ENCODE results near the gene KCTD19.

Gene KCTD19

GRCh38 chr16:67294938-67295361 lies 31.6 kb downstream of the KCTD19 start:
- TF ChIP-seq FOXP2 (optimal IDR thresholded peaks at IDR 0.05; ENCODE audit: borderline replicate concordance, extremely low read depth, extremely low read length, insufficient read depth) (no peak), POLR2AphosphoS5 (IDR thresholded peaks at IDR 0.05; ENCODE audit: low read depth, low read length) (no peak)

GRCh38 chr16:67294171-67294757 lies 32.3 kb downstream of the KCTD19 start:
- TF ChIP-seq SIN3A (IDR thresholded peaks at IDR 0.05; ENCODE audit: borderline replicate concordance, insufficient read depth, low read length) = no peak
- no peak for TF ChIP-seq FOXP2 (optimal IDR thresholded peaks at IDR 0.05; ENCODE audit: borderline replicate concordance, extremely low read depth, extremely low read length, insufficient read depth)
- no peak for TF ChIP-seq POLR2AphosphoS5 (IDR thresholded peaks at IDR 0.05; ENCODE audit: low read depth, low read length)
- no peak for TF ChIP-seq REST (IDR thresholded peaks at IDR 0.05; ENCODE audit: insufficient read depth in 1 of 2, low read depth in 2 of 2, low read length in 2 of 2)
- no peak for TF ChIP-seq TAF1 (IDR thresholded peaks at IDR 0.05; ENCODE audit: borderline replicate concordance, insufficient read depth, low read length)

GRCh38 chr16:67291461-67291860 lies 35.1 kb downstream of the KCTD19 start:
- no peak for TF ChIP-seq REST (IDR thresholded peaks at IDR 0.05; ENCODE audit: insufficient read depth in 1 of 2, low read depth in 2 of 2, low read length in 2 of 2)
- TF ChIP-seq SIN3A (IDR thresholded peaks at IDR 0.05; ENCODE audit: borderline replicate concordance, insufficient read depth, low read length) = no peak
- TF ChIP-seq TAF1 (IDR thresholded peaks at IDR 0.05; ENCODE audit: borderline replicate concordance, insufficient read depth, low read length) = no peak
- TF ChIP-seq FOXP2 (optimal IDR thresholded peaks at IDR 0.05; ENCODE audit: borderline replicate concordance, extremely low read depth, extremely low read length, insufficient read depth) = no peak
- TF ChIP-seq POLR2AphosphoS5 (IDR thresholded peaks at IDR 0.05; ENCODE audit: low read depth, low read length) = no peak

- no peak for TF ChIP-seq TAF1 (IDR thresholded peaks at IDR 0.05; ENCODE audit: borderline replicate concordance, insufficient read depth, low read length)
Measured at GRCh38 chr16:67287960-67288359, 38.6 kb downstream of the KCTD19 start.

GRCh38 chr16:67286441-67287235 lies 39.9 kb downstream of the KCTD19 start:
- TF ChIP-seq TAF1 (IDR thresholded peaks at IDR 0.05; ENCODE audit: borderline replicate concordance, insufficient read depth, low read length) = no peak
- TF ChIP-seq FOXP2 (optimal IDR thresholded peaks at IDR 0.05; ENCODE audit: borderline replicate concordance, extremely low read depth, extremely low read length, insufficient read depth) = no peak
- TF ChIP-seq POLR2AphosphoS5 (IDR thresholded peaks at IDR 0.05; ENCODE audit: low read depth, low read length) = no peak
- TF ChIP-seq SIN3A (IDR thresholded peaks at IDR 0.05; ENCODE audit: borderline replicate concordance, insufficient read depth, low read length) = no peak
- no peak for TF ChIP-seq REST (IDR thresholded peaks at IDR 0.05; ENCODE audit: insufficient read depth in 1 of 2, low read depth in 2 of 2, low read length in 2 of 2)
